K562 (cell line): ENCODE results near the gene GJB2. TPM values are rescaled to one million over a fixed set of nuclear protein-coding genes. Genes with fewer than 3 reads are reported as not detected.

Experiments used
- ATAC-seq: fragments of 200-7000 bp; cut with Tn5 transposase; 3 replicates; pipeline ENCODE4 v1.9.1; 2020; ENCODE audit warnings: moderate library complexity
- BruUV-seq: library from RNA; stranded (reverse); fragments of 400-500 nt; replicated peaks from 2 replicates; lab custom pipeline; 2021; lab: Mats Ljungman, UMichigan
- CTCF ChIA-PET: fragments of 300-600 bp; formaldehyde crosslinking; extraction: SDS; loops from one replicate; lab custom pipeline; 2021; ENCODE audit warnings: low intra/inter-chr PET ratio; lab: Yijun Ruan, JAX
- POLR2A ChIA-PET: fragments of 300-600, 350-650 bp; sonication (Branson Sonifier 250); formaldehyde crosslinking; extraction: SDS; loops from one replicate; lab custom pipeline; 2021; ENCODE audit warnings: antibody characterized with exemption, inconsistent platforms; lab: Yijun Ruan, JAX
- DNase-seq, 4 experiments: peaks; one replicate each; pipeline versions ENCODE4 v3.0.0 to v3.0.0-alpha.2; 2011 to 2018; ENCODE audit warnings: low spot score in 3 of 4, mixed read lengths in 3 of 4; ENCODE audit errors: extremely low read depth in 1 of 4
- FAIRE-seq: peaks from 2 replicates; lab custom pipeline; 2011; peaks lifted over from hg19 to GRCh38; lab: Jason Lieb, UNC
- H2AFZ ChIP-seq: 2 replicates; pipeline ENCODE4 v1.6.0; 2011; ENCODE audit warnings: low read depth, low read length, control low read depth, inconsistent platforms
- H3K27ac ChIP-seq: fragments of 200-600 bp; 3 replicates; pipeline ENCODE4 v1.8.0; 2011; ENCODE audit warnings: low read depth, mild to moderate bottlenecking, control low read depth, inconsistent platforms, low read length, moderate library complexity, mixed read lengths; ENCODE audit errors: extremely low read depth
- H3K27me3 ChIP-seq, 2 experiments: fragments of 300-600 bp in 1 of 2; 2 replicates in 1 of 2; 3 replicates in 1 of 2; pipeline versions ENCODE4 v1.6.0 to v1.8.0; 2011; ENCODE audit warnings: inconsistent platforms in 2 of 2, low read length in 2 of 2, mild to moderate bottlenecking in 1 of 2, mixed read lengths in 1 of 2, moderate library complexity in 1 of 2; ENCODE audit not compliant: control insufficient read depth in 2 of 2, insufficient read depth in 2 of 2
- H3K36me3 ChIP-seq: fragments of 300-600 bp; 3 replicates; pipeline ENCODE4 v1.8.0; 2011; ENCODE audit warnings: mild to moderate bottlenecking, low read length, inconsistent platforms; ENCODE audit not compliant: control insufficient read depth, insufficient read depth
- H3K4me1 ChIP-seq, 2 experiments: fragments of 200-600 bp in 1 of 2; replicated peaks in 1 of 2; 2 replicates in 1 of 2; 3 replicates in 1 of 2; pipeline versions ENCODE4 v1.5.1 to v1.8.0; 2011; ENCODE audit warnings: inconsistent platforms in 2 of 2, low read length in 2 of 2, mild to moderate bottlenecking in 1 of 2, mixed read lengths in 1 of 2, moderate library complexity in 1 of 2; ENCODE audit not compliant: control insufficient read depth in 2 of 2, insufficient read depth in 2 of 2
- H3K4me2 ChIP-seq: 2 replicates; pipeline ENCODE4 v1.6.1; 2011; ENCODE audit warnings: low read length, control low read depth, inconsistent platforms, mixed read lengths; ENCODE audit not compliant: insufficient read depth
- H3K4me3 ChIP-seq: fragments of 200-600 bp; sonication (generic), shearing (Covaris generic); 2 replicates; pipeline ENCODE4 v1.5.1; 2016; ENCODE audit warnings: control low read depth, inconsistent platforms
- H3K79me2 ChIP-seq: fragments of 200-600 bp; 3 replicates; pipeline ENCODE4 v1.8.0; 2011; ENCODE audit warnings: low read length, inconsistent platforms; ENCODE audit not compliant: control insufficient read depth, insufficient read depth
- H3K9ac ChIP-seq, 2 experiments: 2 replicates each; pipeline versions ENCODE4 v1.6.0 to v1.6.1; 2011; ENCODE audit warnings: low read depth in 2 of 2, low read length in 2 of 2, control low read depth in 1 of 2, inconsistent platforms in 1 of 2, mild to moderate bottlenecking in 1 of 2, mixed read lengths in 1 of 2; ENCODE audit not compliant: insufficient read depth in 1 of 2
- H3K9me1 ChIP-seq: one replicate; pipeline ENCODE4 v1.6.0; 2011; ENCODE audit warnings: inconsistent platforms, mild to moderate bottlenecking, low read length, moderate library complexity; ENCODE audit not compliant: control insufficient read depth, insufficient read depth
- H3K9me3 ChIP-seq: replicated peaks from 2 replicates; pipeline ENCODE4 v1.5.1; 2011; ENCODE audit warnings: low read depth, low read length, inconsistent platforms; ENCODE audit not compliant: control insufficient read depth, insufficient read depth
- H4K20me1 ChIP-seq: replicated peaks from 2 replicates; pipeline ENCODE4 v1.6.1; 2011; ENCODE audit warnings: low read length, inconsistent platforms, mixed read lengths; ENCODE audit not compliant: control insufficient read depth, insufficient read depth
- CCAR2 ChIP-seq: fragments of 200-400 bp; formaldehyde crosslinking; IDR thresholded peaks from 2 replicates; pipeline ENCODE4 v1.6.1; 2017; ENCODE audit warnings: mild to moderate bottlenecking, low read depth, low read length
- CSDE1 ChIP-seq, 2 experiments: fragments of 450-650 bp; IDR thresholded peaks; 2 replicates each; pipeline ENCODE4 v1.6.1; 2016; ENCODE audit warnings: mild to moderate bottlenecking in 1 of 2
- ETV5 ChIP-seq: sonication (generic); formaldehyde crosslinking; IDR thresholded peaks from 2 replicates; pipeline ENCODE4 v1.4.0; 2020; ENCODE audit warnings: low read depth, mild to moderate bottlenecking, missing genetic modification reagents
- HMG20A ChIP-seq: fragments of 450-650 bp; formaldehyde crosslinking; conservative IDR thresholded peaks from 2 replicates; pipeline ENCODE4 v1.4.0; 2020; ENCODE audit warnings: mild to moderate bottlenecking, mixed read lengths
- NFE2 ChIP-seq: IDR thresholded peaks from 2 replicates; pipeline ENCODE4 v1.6.1; 2014; ENCODE audit warnings: antibody characterized with exemption, low read depth
- SP1 ChIP-seq: sonication (generic); formaldehyde crosslinking; IDR thresholded peaks from 2 replicates; pipeline ENCODE4 v1.8.1; 2022; ENCODE audit warnings: mild to moderate bottlenecking, missing genetic modification reagents
- TEAD2 ChIP-seq: fragments of 450-650 bp; IDR thresholded peaks from 2 replicates; pipeline ENCODE4 v1.6.1; 2016; ENCODE audit warnings: missing genetic modification characterization, control low read depth, missing compliant biosample characterization
- WGBS: fragments of 100-300 bp; shearing (Covaris generic); methylation state at CpG from one replicate; pipeline ENCODE4 v1.1.6; 2016; ENCODE audit warnings: low coverage, mixed read lengths; ENCODE audit not compliant: insufficient coverage; ENCODE audit errors: missing lambda C conversion rate; 5-methylcytosine and 5-hydroxymethylcytosine counted together
- in situ Hi-C: fragments of 300-500 bp; cut with MboI; formaldehyde crosslinking; loops from 4 replicates; pipeline ENCODE4 v1.15.0; 2018; ENCODE audit warnings: inconsistent platforms, mixed read lengths
- intact Hi-C: fragments of 100-400 bp; cut with micrococcal nuclease; formaldehyde crosslinking; loops from 2 replicates; pipeline ENCODE4 v1.14.2; 2022
- polyA plus RNA-seq, 8 experiments: library from polyadenylated mRNA; depleted of rRNA in 4 of 8; stranded (reverse) in 5 of 8; unstranded in 3 of 8; fragments of >200 nt; fragmentation: Nextera tagmentation in 2 of 8; fragmentation: Illumina TruSeq in 1 of 8; extraction: Ambion mirVana in 2 of 8; extraction: Trizol in 1 of 8; gene quantifications; 2 replicates each; pipeline versions ENCODE4 v1.2.1 to v1.2.3, GENCODE V29; 2011 to 2014; ENCODE audit warnings: inconsistent platforms in 1 of 8, missing spikeins in 1 of 8
- total RNA-seq, 7 experiments: library from RNA; depleted of rRNA in 6 of 7; stranded (reverse); fragments of >200 nt in 6 of 7; fragmentation: Illumina TruSeq in 2 of 7; extraction: Trizol in 2 of 7; gene quantifications; 2 replicates each; pipeline versions ENCODE4 v1.2.1 to v1.2.3, GENCODE V29; 2011 to 2021; ENCODE audit warnings: low replicate concordance in 1 of 7
- TF ChIP-seq, protein P1 (sequence below): fragments of 250-450 bp; sonication (Bioruptor Pico); IDR thresholded peaks from 2 replicates; pipeline ENCODE4 v1.4.0; 2020

GJB2 gene
- total and polyA plus RNA-seq, 9 of the 15 experiments (the other 6 are each of a cell fraction or from before 2014, with no cell fraction given): not detected

DNA sequence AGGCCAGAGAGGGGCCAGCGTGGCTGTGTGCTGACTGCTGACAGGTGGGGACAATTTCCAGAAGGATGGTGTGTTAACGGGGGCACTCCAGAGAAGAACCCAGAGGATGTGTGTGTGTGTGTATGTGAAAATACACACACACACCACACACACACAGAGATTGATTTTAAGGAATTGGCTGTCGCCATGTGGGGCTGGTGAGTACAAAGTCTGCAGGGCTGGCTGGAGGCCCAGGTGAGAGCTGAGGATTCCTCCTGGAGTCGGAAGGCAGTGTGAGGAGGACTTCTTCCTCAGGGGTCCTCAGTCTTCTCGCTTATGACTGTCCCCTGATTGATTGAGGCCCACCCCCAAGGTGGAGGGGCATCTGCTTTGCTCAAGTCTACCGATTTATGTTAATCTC is 47.0 kb upstream of the GJB2 start (continued):
- no peak for TF ChIP-seq NFE2

DNA sequence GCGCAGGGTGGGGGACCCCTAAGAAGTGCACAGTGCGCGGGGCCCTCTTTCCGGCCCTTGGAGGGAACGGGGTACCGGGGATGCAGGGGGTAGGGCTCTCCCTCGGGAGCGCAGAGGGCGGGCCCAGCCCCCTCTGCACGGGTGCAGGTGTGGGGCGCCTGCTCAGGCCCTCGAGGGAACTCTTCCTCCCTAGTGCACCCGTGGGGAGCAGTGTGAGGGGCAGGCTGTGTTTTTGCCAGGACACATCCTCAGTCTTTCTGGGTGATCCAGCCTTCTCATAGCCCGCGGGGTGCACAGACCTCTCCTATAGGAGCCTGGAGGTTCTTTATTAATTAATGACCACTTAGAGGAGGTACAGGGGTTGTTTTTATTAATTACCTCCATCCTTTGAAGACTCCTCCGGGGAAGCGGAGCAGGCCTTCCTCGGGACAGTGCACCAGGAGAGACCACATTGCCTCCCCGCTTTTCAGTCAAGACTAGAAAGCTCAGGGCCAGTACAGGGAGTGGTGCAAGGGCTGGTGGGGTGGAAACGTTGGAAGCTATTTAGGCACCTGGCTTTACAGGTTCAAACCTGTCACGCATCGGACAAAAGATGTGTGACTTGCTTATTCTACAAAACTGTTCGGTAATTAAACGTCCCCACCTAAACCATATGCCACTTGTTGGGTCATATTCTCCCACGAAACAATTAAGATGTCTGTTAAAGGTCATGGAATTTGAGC is 40.0 kb upstream of the GJB2 start:
- Histone ChIP-seq H3K9me3 (no peaks in the 10 kb centered on the region), H2AFZ (no peak overlapping the region), H3K79me2 (no peaks in the 10 kb centered on the region), H3K27me3 (peaks cover 4 to 24% of the 10 kb centered on the region in 2 experiments; a peak in 3 of 5 replicates), H3K9ac (no peak overlapping the region), H3K9me1 (no peaks in the 10 kb centered on the region), H4K20me1 (no peaks in the 10 kb centered on the region), H3K4me2 (no peak overlapping the region), H3K36me3 (no peaks in the 10 kb centered on the region), H3K27ac (no peak overlapping the region), H3K4me3 (no peak overlapping the region), H3K4me1 (no peaks in the 10 kb centered on the region; a peak in 1 of 5 replicates)
- no peak for FAIRE-seq
- WGBS: 3% methylated on average over 21 of the region's 25 CpGs
- intact Hi-C loops (no loop called here), in situ Hi-C loops (no loop called here)
- TF ChIP-seq HMG20A (CRISPR knock-in tag) (no peak), ETV5 (no peak), CSDE1 (IDR thresholded peaks at IDR 0.05) (no peak), SP1 (CRISPR knock-in tag) (no peak), CCAR2 (no peak), TEAD2 (no peak)
- TF ChIP-seq, protein P1, sequence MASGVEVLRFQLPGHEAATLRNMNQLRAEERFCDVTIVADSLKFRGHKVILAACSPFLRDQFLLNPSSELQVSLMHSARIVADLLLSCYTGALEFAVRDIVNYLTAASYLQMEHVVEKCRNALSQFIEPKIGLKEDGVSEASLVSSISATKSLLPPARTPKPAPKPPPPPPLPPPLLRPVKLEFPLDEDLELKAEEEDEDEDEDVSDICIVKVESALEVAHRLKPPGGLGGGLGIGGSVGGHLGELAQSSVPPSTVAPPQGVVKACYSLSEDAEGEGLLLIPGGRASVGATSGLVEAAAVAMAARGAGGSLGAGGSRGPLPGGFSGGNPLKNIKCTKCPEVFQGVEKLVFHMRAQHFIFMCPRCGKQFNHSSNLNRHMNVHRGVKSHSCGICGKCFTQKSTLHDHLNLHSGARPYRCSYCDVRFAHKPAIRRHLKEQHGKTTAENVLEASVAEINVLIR: no peak
- no peak for DNase-seq
- no peak for ATAC-seq
- BruUV-seq: no TSS peak
- CTCF ChIA-PET: no interaction called here
- POLR2A ChIA-PET: no interaction called here
